PC-3 (cell line): ENCODE measurements around the gene G3BP2. TPM values are rescaled to one million over a fixed set of nuclear protein-coding genes. Genes with fewer than 3 reads are reported as not detected.

Experiments
- ATAC-seq: fragments of 200-7000 bp; cut with Tn5 transposase; 2 replicates; pipeline ENCODE4 v1.9.1; 2020; ENCODE audit warnings: mild to moderate bottlenecking, moderate library complexity
- BruUV-seq: library from RNA; stranded (reverse); fragments of 400-500 nt; replicated peaks from 2 replicates; lab custom pipeline; 2021; lab: Mats Ljungman, UMichigan
- CTCF ChIA-PET: fragments of 300-600 bp; sonication (Branson Sonifier 250); formaldehyde crosslinking; loops from one replicate; lab custom pipeline; 2022; ENCODE audit warnings: antibody characterized with exemption; lab: Charles Lee
- POLR2A ChIA-PET: fragments of 300-600 bp; sonication (Branson Sonifier 250); formaldehyde crosslinking; loops from one replicate; lab custom pipeline; 2022; ENCODE audit warnings: antibody characterized with exemption; ENCODE audit not compliant: unreplicated experiment; lab: Charles Lee
- DNase-seq: peaks from one replicate; pipeline ENCODE4 v3.0.0-alpha.2; 2015
- H2AFZ ChIP-seq: fragments of 300-600 bp; sonication (generic); 2 replicates; pipeline ENCODE4 v1.6.0; 2016; ENCODE audit warnings: antibody characterized with exemption, low read length
- H3F3A ChIP-seq: fragments of 300-600 bp; sonication (generic); one replicate; pipeline ENCODE4 v1.6.0; 2017; ENCODE audit warnings: antibody characterized with exemption, low read length, control low read depth, mild to moderate bottlenecking; ENCODE audit not compliant: unreplicated experiment
- H3K27ac ChIP-seq: fragments of 300-600 bp; sonication (generic); 2 replicates; pipeline ENCODE4 v1.5.1; 2016; ENCODE audit warnings: mild to moderate bottlenecking, low read length
- H3K27me3 ChIP-seq: fragments of 300-600 bp; sonication (generic); 2 replicates; pipeline ENCODE4 v1.6.1; 2016; ENCODE audit warnings: low read length, mixed read lengths
- H3K36me3 ChIP-seq: fragments of 300-600 bp; sonication (generic); 2 replicates; pipeline ENCODE4 v1.6.1; 2016; ENCODE audit warnings: low read depth, mixed run types, low read length, mixed read lengths
- H3K4me1 ChIP-seq: fragments of 300-600 bp; sonication (generic); 2 replicates; pipeline ENCODE4 v1.5.1; 2016; ENCODE audit warnings: low read length; ENCODE audit not compliant: insufficient read depth
- H3K4me2 ChIP-seq: fragments of 300-600 bp; sonication (generic); 2 replicates; pipeline ENCODE4 v1.6.0; 2016; ENCODE audit warnings: low read length
- H3K4me3 ChIP-seq: fragments of 300-600 bp; sonication (generic); 2 replicates; pipeline ENCODE4 v1.5.1; 2016; ENCODE audit warnings: mild to moderate bottlenecking, low read length, mixed read lengths
- H3K79me2 ChIP-seq: fragments of 300-600 bp; sonication (generic); 2 replicates; pipeline ENCODE4 v1.6.1; 2017; ENCODE audit warnings: low read length, mixed read lengths
- H3K9ac ChIP-seq: fragments of 300-600 bp; sonication (generic); 2 replicates; pipeline ENCODE4 v1.6.0; 2016; ENCODE audit warnings: mild to moderate bottlenecking, low read length
- H3K9me2 ChIP-seq: fragments of 300-600 bp; sonication (generic); replicated peaks from 2 replicates; pipeline ENCODE4 v1.6.1; 2016; ENCODE audit warnings: mixed run types, low read length, mixed read lengths
- H3K9me3 ChIP-seq: fragments of 300-600 bp; sonication (generic); 2 replicates; pipeline ENCODE4 v1.6.1; 2016; ENCODE audit warnings: low read length, mixed read lengths
- H4K20me1 ChIP-seq: fragments of 300-600 bp; sonication (generic); 2 replicates; pipeline ENCODE4 v1.6.1; 2016; ENCODE audit warnings: low read length, mixed read lengths
- EZH2 ChIP-seq: fragments of 300-600 bp; sonication (generic); IDR thresholded peaks from one replicate; pipeline ENCODE4 v1.6.1; 2017; ENCODE audit warnings: antibody characterized with exemption, mild to moderate bottlenecking, low read length; ENCODE audit not compliant: unreplicated experiment
- EZH2phosphoT487 ChIP-seq: fragments of 300-600 bp; sonication (generic); IDR thresholded peaks from 2 replicates; pipeline ENCODE4 v1.6.1; 2018; ENCODE audit warnings: mild to moderate bottlenecking, antibody characterized with exemption, low read length, borderline replicate concordance
- intact Hi-C: fragments of 100-400 bp; cut with micrococcal nuclease; formaldehyde crosslinking; loops from 2 replicates; pipeline ENCODE4 v1.9.0; 2023
- total RNA-seq: library from RNA; depleted of rRNA; stranded (reverse); fragments of >200 nt; gene quantifications from 2 replicates; pipeline ENCODE4 v1.2.3, GENCODE V29; 2014
- TF ChIP-seq, protein P1 (sequence below): fragments of 300-600 bp; sonication (generic); conservative IDR thresholded peaks from 2 replicates; pipeline ENCODE4 v1.5.1; 2017; ENCODE audit warnings: antibody characterized with exemption, low read depth, mild to moderate bottlenecking, low read length

Gene G3BP2
- total RNA-seq, 1 experiment from 2014 or later, result 68.7 TPM

GRCh38 chr4:75710246-75710645, 37.0 kb upstream of the G3BP2 start:
- Histone ChIP-seq H3K4me1 (no peaks in the 10 kb centered on the region), H3K4me2 (no peak overlapping the region), H3K36me3 (no peaks in the 10 kb centered on the region), H3K27me3 (no peaks in the 10 kb centered on the region), H3F3A (no peaks in the 10 kb centered on the region), H2AFZ (no peak overlapping the region), H3K9ac (no peak overlapping the region), H3K4me3 (no peak overlapping the region), H4K20me1 (no peaks in the 10 kb centered on the region), H3K79me2 (no peaks in the 10 kb centered on the region), H3K27ac (no peak overlapping the region), H3K9me3 (no peaks in the 10 kb centered on the region), H3K9me2 (no peaks in the 10 kb centered on the region)
- no peak for TF ChIP-seq EZH2phosphoT487
- TF ChIP-seq, protein P1, sequence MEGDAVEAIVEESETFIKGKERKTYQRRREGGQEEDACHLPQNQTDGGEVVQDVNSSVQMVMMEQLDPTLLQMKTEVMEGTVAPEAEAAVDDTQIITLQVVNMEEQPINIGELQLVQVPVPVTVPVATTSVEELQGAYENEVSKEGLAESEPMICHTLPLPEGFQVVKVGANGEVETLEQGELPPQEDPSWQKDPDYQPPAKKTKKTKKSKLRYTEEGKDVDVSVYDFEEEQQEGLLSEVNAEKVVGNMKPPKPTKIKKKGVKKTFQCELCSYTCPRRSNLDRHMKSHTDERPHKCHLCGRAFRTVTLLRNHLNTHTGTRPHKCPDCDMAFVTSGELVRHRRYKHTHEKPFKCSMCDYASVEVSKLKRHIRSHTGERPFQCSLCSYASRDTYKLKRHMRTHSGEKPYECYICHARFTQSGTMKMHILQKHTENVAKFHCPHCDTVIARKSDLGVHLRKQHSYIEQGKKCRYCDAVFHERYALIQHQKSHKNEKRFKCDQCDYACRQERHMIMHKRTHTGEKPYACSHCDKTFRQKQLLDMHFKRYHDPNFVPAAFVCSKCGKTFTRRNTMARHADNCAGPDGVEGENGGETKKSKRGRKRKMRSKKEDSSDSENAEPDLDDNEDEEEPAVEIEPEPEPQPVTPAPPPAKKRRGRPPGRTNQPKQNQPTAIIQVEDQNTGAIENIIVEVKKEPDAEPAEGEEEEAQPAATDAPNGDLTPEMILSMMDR, result no peak
- no peak for TF ChIP-seq EZH2
- ATAC-seq, result no peak
- no TSS peak for BruUV-seq
- ChIA-PET POLR2A (no interaction called here), CTCF (no interaction called here)
- DNase-seq, result no peak
- intact Hi-C loops, result no loop called here

DNA sequence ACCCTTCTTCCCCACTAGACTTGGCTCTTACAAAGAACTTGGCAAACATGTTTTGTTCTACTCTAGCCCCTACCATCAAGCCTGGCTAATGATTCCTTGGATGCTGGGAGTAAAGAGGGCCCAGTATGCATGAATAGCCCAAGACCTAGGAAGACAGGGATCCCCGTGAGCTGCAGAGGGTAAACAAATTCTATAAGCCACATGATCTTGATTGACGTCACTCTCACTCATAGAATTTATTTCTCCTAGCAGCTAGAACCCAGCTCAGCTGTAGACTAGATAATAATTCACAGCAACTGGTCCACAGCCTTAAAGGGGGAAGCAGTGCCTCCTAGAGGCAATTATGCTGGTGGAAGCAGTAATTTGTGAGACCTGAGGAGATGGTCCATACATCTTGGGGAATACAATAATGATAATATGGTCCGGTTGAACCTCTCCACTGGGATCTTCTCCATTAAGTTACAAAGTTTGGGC, 35.0 kb upstream of the G3BP2 start:
- H3K4me1 ChIP-seq, result no peaks in the 10 kb centered on the region
- no peak overlapping the region for H3K9ac ChIP-seq
- H3K9me3 ChIP-seq, result no peaks in the 10 kb centered on the region
- H3F3A ChIP-seq, result no peaks in the 10 kb centered on the region
- ChIA-PET POLR2A (no interaction called here), CTCF (no interaction called here)
- H3K36me3 ChIP-seq, result no peaks in the 10 kb centered on the region
- no peaks in the 10 kb centered on the region for H3K9me2 ChIP-seq
- ATAC-seq, result no peak
- no peak overlapping the region for H3K4me3 ChIP-seq
- no peak overlapping the region for H3K4me2 ChIP-seq
- H2AFZ ChIP-seq, result no peak overlapping the region
- TF ChIP-seq EZH2, result no peak
- TF ChIP-seq, protein P1, result peak; percentile 37; the same call in 1 of the 2 replicates
- no peak for TF ChIP-seq EZH2phosphoT487
- H3K27ac ChIP-seq, result no peak overlapping the region
- peak; percentile 7 for DNase-seq
- H3K27me3 ChIP-seq, result no peaks in the 10 kb centered on the region
- H3K79me2 ChIP-seq, result no peaks in the 10 kb centered on the region
- intact Hi-C loops, result no loop called here
- no peaks in the 10 kb centered on the region for H4K20me1 ChIP-seq
- BruUV-seq, result no TSS peak

DNA sequence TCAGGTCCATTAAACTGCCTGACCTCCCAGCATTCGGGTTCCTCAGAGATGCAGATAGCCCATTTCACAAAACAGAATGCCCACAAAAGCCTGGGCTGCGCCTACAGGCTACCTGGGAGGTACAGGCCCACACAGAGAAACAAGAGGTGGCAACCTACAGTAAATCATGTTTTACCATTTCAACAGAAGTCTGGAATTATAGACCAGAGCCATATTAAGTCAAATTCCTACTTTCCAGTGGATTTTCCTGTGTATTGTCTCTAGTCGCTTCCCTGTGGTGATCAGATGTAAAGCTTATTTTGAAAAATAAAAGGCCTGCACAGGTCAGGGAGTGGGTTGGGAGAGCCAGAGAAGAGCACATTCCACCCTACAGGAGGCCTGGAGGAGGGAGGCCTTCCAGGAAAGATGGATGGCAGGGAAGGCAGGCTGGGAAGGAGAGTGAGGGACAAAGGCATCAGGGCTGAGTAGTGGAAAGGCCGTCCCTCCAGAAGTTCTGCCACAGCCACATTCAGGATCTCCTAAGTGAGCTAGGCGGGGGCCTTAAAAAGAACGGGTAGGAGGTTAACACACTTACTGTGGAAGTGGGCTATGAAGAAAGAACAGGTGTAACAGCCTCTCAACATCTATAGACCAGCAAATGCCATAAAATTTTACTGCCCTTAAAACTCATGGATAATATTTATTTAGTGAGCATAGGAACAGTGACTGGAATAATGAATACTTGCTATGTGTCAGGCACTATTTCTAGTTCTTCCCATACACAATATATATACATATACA, 32.2 kb upstream of the G3BP2 start:
- DNase-seq, result no peak
- ChIA-PET CTCF (no interaction called here), POLR2A (no interaction called here)
- no peak overlapping the region for H3K4me2 ChIP-seq
- no peak overlapping the region for H2AFZ ChIP-seq
- no peaks in the 10 kb centered on the region for H3F3A ChIP-seq
- no peak overlapping the region for H3K27ac ChIP-seq
- no peak for TF ChIP-seq EZH2
- TF ChIP-seq, protein P1, result no peak
- no peak for TF ChIP-seq EZH2phosphoT487
- no peaks in the 10 kb centered on the region for H3K9me3 ChIP-seq
- no peak for ATAC-seq
- H3K4me3 ChIP-seq, result no peak overlapping the region
- no peaks in the 10 kb centered on the region for H3K79me2 ChIP-seq
- intact Hi-C loops, result no loop called here
- no peaks in the 10 kb centered on the region for H3K4me1 ChIP-seq
- BruUV-seq, result no TSS peak
- no peaks in the 10 kb centered on the region for H3K36me3 ChIP-seq
- no peaks in the 10 kb centered on the region for H3K9me2 ChIP-seq
- H4K20me1 ChIP-seq, result no peaks in the 10 kb centered on the region
- H3K9ac ChIP-seq, result no peak overlapping the region
- H3K27me3 ChIP-seq, result no peaks in the 10 kb centered on the region
